ENCODE results near the gene PHLPP1.

- TF ChIP-seq EZH2 (IDR thresholded peaks at IDR 0.05; ENCODE audit: low read length, missing control alignments) (no peak), CTCF (conservative IDR thresholded peaks at IDR 0.05 in 1 of 2, IDR thresholded peaks at IDR 0.05 in 1 of 2; ENCODE audit: low read depth in 1 of 2, low read length in 2 of 2) (no peak)
Measured at GRCh38 chr18:62777814-62778213, 62.5 kb downstream of the PHLPP1 start.
